Suprapubic skin (tissue), 4 donors: ENCODE measurements around the gene FAM170B. TPM values are rescaled to one million over a fixed set of nuclear protein-coding genes. Genes with fewer than 3 reads are reported as not detected.

Experiments
- DNase-seq, 2 donors: peaks; one replicate each; pipeline ENCODE4 v3.0.0-alpha.2; 2019; ENCODE audit warnings: low spot score in 2 of 2
- H3K27ac ChIP-seq: fragments of 200-600 bp; sonication (generic); one replicate; pipeline ENCODE4 v1.5.1; 2019
- H3K27me3 ChIP-seq: fragments of 200-600 bp; sonication (generic); one replicate; pipeline ENCODE4 v1.5.1; 2019
- H3K36me3 ChIP-seq: fragments of 200-600 bp; sonication (generic); one replicate; pipeline ENCODE4 v1.5.1; 2019
- H3K4me1 ChIP-seq: fragments of 200-600 bp; sonication (generic); one replicate; pipeline ENCODE4 v1.5.1; 2019
- H3K4me3 ChIP-seq: fragments of 200-600 bp; sonication (generic); one replicate; pipeline ENCODE4 v1.5.1; 2019; ENCODE audit warnings: mild to moderate bottlenecking
- H3K9me3 ChIP-seq: fragments of 200-600 bp; sonication (generic); one replicate; pipeline ENCODE4 v1.5.1; 2019
- EP300 ChIP-seq: sonication (generic); formaldehyde crosslinking; IDR thresholded peaks from one replicate; pipeline ENCODE4 v1.6.1; 2017; ENCODE audit warnings: antibody characterized with exemption
- POLR2A ChIP-seq, 2 donors: fragments of 450-650 bp; IDR thresholded peaks; one replicate each; pipeline ENCODE4 v1.6.1; 2017; ENCODE audit warnings: antibody characterized with exemption in 2 of 2, mild to moderate bottlenecking in 2 of 2, moderate library complexity in 2 of 2
- POLR2AphosphoS5 ChIP-seq, 3 donors: sonication (generic); formaldehyde crosslinking; IDR thresholded peaks; one replicate each; pipeline ENCODE4 v1.6.1; 2017; ENCODE audit warnings: antibody characterized with exemption in 3 of 3
- WGBS: methylation state at CpG from one replicate; pipeline ENCODE4 v1.1.5; 2018; 5-methylcytosine and 5-hydroxymethylcytosine counted together
- total RNA-seq, 4 donors: library from RNA; depleted of rRNA; stranded (reverse); fragments of >200 nt; gene quantifications; one replicate each; pipeline ENCODE4 v1.1.0, GENCODE V29; 2016
- TF ChIP-seq, protein P1 (sequence below), 2 donors: fragments of 200-600 bp in 1 of 2; fragments of 450-650 bp in 1 of 2; sonication (generic) in 1 of 2; IDR thresholded peaks; one replicate each; pipeline ENCODE4 v1.5.1; 2016 to 2019; ENCODE audit warnings: antibody characterized with exemption in 2 of 2, mild to moderate bottlenecking in 1 of 2, moderate library complexity in 1 of 2

Gene FAM170B
- total RNA-seq, 4 donors from 2014 or later: not detected

DNA sequence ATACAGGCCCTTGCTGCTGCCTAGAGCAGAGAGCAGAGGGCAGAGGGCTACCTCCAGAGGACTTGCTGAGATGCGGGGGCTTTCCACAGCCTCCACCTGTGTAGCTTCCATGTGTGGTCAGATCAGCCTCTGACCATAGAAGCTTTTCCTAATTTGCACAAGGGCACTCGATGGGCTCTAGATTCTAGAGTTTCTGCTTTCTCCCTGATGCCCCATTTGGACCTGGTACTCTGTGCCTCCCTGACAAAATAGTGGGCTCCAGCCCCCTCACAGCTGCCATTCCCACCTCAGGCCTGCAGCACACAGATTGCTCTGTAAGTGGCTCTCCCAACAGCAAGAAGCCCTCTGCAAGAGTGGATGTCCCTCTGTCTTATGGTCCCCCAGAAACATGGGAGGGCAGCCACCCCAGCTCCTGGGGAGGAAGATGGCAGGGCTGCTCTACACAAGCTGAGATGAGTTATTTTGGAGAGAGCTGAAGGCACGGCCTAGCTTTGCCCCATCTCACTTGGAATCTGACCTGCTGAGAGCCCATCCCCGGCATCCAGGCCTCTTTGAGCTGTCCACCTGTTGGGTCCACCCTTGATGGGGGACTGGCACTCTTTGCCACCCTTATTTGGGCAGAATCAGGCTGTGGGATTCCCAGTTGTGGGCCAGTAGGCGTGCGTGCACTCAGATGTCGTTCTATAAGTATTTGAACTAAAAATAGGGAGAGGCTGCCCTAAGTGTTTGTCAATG lies 37.7 kb upstream of the FAM170B start:
- Histone ChIP-seq H3K27me3 (no peaks in the 10 kb centered on the region), H3K27ac (no peak overlapping the region), H3K4me3 (no peak overlapping the region), H3K36me3 (no peaks in the 10 kb centered on the region), H3K9me3 (no peaks in the 10 kb centered on the region), H3K4me1 (peaks cover 11% of the 10 kb centered on the region)
- WGBS: 73% methylated on average over 5 of the region's 7 CpGs
- no peak for DNase-seq
- no peak for TF ChIP-seq EP300
- TF ChIP-seq POLR2AphosphoS5 (IDR thresholded peaks at IDR 0.05): no peak
- no peak for TF ChIP-seq POLR2A (IDR thresholded peaks at IDR 0.05)
- TF ChIP-seq, protein P1, sequence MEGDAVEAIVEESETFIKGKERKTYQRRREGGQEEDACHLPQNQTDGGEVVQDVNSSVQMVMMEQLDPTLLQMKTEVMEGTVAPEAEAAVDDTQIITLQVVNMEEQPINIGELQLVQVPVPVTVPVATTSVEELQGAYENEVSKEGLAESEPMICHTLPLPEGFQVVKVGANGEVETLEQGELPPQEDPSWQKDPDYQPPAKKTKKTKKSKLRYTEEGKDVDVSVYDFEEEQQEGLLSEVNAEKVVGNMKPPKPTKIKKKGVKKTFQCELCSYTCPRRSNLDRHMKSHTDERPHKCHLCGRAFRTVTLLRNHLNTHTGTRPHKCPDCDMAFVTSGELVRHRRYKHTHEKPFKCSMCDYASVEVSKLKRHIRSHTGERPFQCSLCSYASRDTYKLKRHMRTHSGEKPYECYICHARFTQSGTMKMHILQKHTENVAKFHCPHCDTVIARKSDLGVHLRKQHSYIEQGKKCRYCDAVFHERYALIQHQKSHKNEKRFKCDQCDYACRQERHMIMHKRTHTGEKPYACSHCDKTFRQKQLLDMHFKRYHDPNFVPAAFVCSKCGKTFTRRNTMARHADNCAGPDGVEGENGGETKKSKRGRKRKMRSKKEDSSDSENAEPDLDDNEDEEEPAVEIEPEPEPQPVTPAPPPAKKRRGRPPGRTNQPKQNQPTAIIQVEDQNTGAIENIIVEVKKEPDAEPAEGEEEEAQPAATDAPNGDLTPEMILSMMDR (IDR thresholded peaks at IDR 0.05): no peak

DNA sequence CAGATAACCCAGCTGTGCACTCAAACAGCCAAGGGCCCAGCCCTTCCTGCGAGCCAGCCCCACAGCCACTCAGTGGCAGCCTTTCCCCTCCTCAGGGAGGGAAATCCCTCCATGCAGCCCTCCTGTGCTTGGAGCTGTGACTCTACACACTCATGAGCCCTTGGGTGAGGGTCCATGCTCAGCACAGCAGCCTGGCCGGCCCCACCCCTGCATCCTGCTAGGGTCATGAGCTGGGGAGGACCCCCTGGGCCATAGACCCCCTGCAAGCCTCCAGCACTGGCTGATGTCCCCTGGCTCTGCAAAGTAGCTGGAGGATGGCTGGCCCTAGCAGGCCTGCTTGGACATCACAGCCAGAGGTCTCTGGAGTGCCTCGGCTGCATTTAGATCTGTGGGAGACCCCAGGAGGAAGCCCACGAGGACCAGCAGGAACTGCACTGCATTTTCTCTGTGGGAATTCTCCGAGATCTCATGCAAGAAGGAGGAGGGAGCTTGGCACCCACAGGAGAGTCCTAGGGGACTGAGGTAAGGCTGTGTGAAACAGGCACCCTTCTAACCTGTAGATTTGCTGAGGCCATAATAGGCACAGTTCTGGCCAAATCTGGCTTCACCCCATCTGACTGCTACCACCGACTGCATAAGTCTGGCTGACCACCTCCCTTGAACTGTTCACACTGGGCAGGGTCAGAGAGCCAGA lies 37.0 kb upstream of the FAM170B start:
- TF ChIP-seq POLR2AphosphoS5 (IDR thresholded peaks at IDR 0.05) (no peak), POLR2A (IDR thresholded peaks at IDR 0.05) (no peak), EP300 (no peak)
- TF ChIP-seq, protein P1 (IDR thresholded peaks at IDR 0.05): no peak

DNA sequence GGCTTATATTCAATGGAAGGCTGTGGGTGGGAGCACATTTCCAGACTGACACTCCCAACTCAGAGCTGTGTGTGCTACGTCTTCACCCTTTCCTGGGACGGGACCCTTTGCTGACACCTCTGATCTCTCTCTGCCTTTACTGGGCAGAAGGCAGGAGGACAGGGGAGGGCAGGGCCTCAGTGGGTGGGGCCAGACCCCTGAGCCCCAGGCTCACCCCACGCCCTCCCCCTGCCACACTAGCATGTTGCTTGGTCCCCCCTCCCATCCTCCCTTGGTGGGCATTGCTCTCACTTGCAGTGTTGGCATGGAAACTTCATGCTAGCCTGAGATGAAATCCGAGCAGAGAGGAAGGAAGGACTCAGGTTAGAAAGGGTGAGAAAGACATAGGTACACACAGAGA lies 36.0 kb upstream of the FAM170B start:
- H3K36me3 ChIP-seq: no peaks in the 10 kb centered on the region
- H3K9me3 ChIP-seq: no peaks in the 10 kb centered on the region
- H3K4me3 ChIP-seq: no peak overlapping the region
- no peaks in the 10 kb centered on the region for H3K27me3 ChIP-seq
- no peak for DNase-seq
- peaks cover 3% of the 10 kb centered on the region for H3K4me1 ChIP-seq
- 79% methylated on average over 4 of the region's 4 CpGs for WGBS
- TF ChIP-seq EP300 (no peak), POLR2A (IDR thresholded peaks at IDR 0.05) (no peak), POLR2AphosphoS5 (IDR thresholded peaks at IDR 0.05) (no peak)
- TF ChIP-seq, protein P1 (IDR thresholded peaks at IDR 0.05): no peak
- H3K27ac ChIP-seq: no peak overlapping the region

More for the DNA sequence above, 37.0 kb upstream of the FAM170B start:
- H3K27me3 ChIP-seq: no peaks in the 10 kb centered on the region
- peaks cover 7% of the 10 kb centered on the region for H3K4me1 ChIP-seq
- H3K9me3 ChIP-seq: no peaks in the 10 kb centered on the region
- 94% methylated on average over 2 of the region's 6 CpGs for WGBS
- no peak overlapping the region for H3K27ac ChIP-seq
- no peaks in the 10 kb centered on the region for H3K36me3 ChIP-seq
- DNase-seq: no peak
- no peak overlapping the region for H3K4me3 ChIP-seq

DNA sequence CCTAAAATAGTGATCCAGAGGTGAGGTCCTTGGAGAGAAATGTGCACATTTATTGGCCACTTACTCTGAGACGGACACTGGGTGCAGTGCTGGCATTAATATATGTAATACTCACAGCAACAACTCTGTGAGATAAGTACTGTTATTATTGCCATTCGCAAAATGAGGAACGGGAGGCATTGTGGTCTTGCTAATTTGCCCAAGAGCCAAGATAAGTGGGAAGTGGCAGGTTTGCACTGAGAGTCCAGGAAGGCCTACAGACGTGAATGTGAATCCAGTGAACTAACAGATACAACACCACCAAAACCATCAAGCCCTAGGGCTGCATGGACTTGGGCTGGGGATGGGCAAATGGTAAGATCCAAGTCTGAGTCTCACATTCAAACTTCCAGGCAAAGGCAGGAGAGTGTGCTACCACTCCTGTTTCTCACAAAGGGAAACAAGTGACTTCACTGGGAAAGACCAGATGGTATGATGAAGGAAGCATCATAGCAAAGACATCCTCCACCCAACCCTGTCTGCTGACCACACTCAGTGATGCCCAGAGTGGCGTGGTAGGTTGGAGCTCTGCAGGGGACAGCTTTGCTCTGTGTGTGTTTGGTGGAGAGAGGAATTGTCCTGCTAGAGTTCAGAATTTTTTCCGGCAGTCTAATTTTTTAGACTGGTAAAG lies 35.1 kb upstream of the FAM170B start:
- Histone ChIP-seq H3K27ac (no peak overlapping the region), H3K4me3 (no peak overlapping the region), H3K4me1 (peaks cover 3% of the 10 kb centered on the region), H3K9me3 (no peaks in the 10 kb centered on the region), H3K36me3 (no peaks in the 10 kb centered on the region), H3K27me3 (no peaks in the 10 kb centered on the region)
- TF ChIP-seq EP300 (no peak), POLR2AphosphoS5 (IDR thresholded peaks at IDR 0.05) (no peak), POLR2A (IDR thresholded peaks at IDR 0.05) (no peak)
- TF ChIP-seq, protein P1 (IDR thresholded peaks at IDR 0.05): no peak
- WGBS: 92% methylated on average over 6 of the region's 6 CpGs
- no peak for DNase-seq

DNA sequence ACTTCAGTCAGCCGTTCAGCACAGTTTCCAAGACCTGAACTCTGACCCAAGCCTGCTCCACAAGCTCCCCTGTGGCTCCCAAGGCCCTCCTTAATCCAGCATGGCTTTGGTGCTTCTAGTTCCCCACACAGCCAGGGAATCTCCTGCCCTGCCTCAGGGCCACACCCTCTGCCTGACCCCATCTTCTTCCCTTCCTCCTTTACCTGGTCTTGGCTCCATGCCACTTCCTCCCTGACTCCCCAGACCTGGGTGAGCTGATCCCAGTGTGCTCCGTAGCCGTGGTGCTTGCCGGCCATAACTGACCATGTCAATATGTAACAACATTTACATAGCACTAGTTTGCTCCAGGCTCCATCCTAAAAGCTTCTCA lies 34.3 kb upstream of the FAM170B start:
- Histone ChIP-seq H3K36me3 (no peaks in the 10 kb centered on the region), H3K9me3 (no peaks in the 10 kb centered on the region), H3K4me3 (no peak overlapping the region), H3K27ac (no peak overlapping the region), H3K27me3 (no peaks in the 10 kb centered on the region), H3K4me1 (peaks cover 3% of the 10 kb centered on the region)
- DNase-seq: no peak
- WGBS: 84% methylated on average over 3 of the region's 4 CpGs
- no peak for TF ChIP-seq EP300
- TF ChIP-seq, protein P1 (IDR thresholded peaks at IDR 0.05): no peak
- TF ChIP-seq POLR2AphosphoS5 (IDR thresholded peaks at IDR 0.05): no peak
- no peak for TF ChIP-seq POLR2A (IDR thresholded peaks at IDR 0.05)
